ENCODE results near the gene KRT77. TPM values are rescaled to one million over a fixed set of nuclear protein-coding genes. Genes with fewer than 3 reads are reported as not detected.
"Not testable (repeated sequence)": the region's sequence is repeated elsewhere in the genome, so short reads cannot be mapped to it uniquely, and the experiment has no call there.

Gene KRT77
- total and polyA plus RNA-seq, 7 experiments from 2014 or later: 0.08 to 0.13 (median 0.10) TPM; not detected in 3

- intact Hi-C loops (cut with micrococcal nuclease): no loop called here
- Mint-ChIP-seq H3K9me3 (peaks cover 0 to 1% (median 0%) of the 10 kb centered on the region in 11 donors), H3K4me1 (peaks cover 7 to 35% (median 16%) of the 10 kb centered on the region in 7 donors), H3K4me3 (peak overlapping the region in 3 of 10 donors; percentile 20 to 77 (median 27)), H3K36me3 (no peaks in the 10 kb centered on the region), H3K27ac (peak overlapping the region in 2 of 9 donors; percentile 15 to 89), H3K27me3 (peaks cover 0 to 55% (median 13%) of the 10 kb centered on the region in 5 donors)
- no peaks in the 10 kb centered on the region for H3K36me3 ChIP-seq (ENCODE audit: control insufficient read depth in 2 of 3, insufficient read depth in 3 of 3, low read length in 3 of 3)
- no peaks in the 10 kb centered on the region for H3K27me3 ChIP-seq (ENCODE audit: control insufficient read depth in 2 of 2, insufficient read depth in 2 of 2, low read length in 2 of 2)
- POLR2A ChIA-PET: no interaction called here
- CTCF ChIA-PET: interaction anchor here (1.1 kb wide), 1 partner anchor 155 kb away, joined by 3 read pairs; no protein-coding TSS in a partner anchor
- H3K9me3 ChIP-seq (ENCODE audit: control insufficient read depth in 2 of 3, low read length in 3 of 3): no peaks in the 10 kb centered on the region
- H3K4me1 ChIP-seq (ENCODE audit: control insufficient read depth in 2 of 2, insufficient read depth in 2 of 2, low read length in 2 of 2): peaks cover 0 to 6% of the 10 kb centered on the region in 2 donors
- DNase-seq (no peak), ATAC-seq (no peak)
- H3K4me3 ChIP-seq (ENCODE audit: low read length): no peak overlapping the region
- no peak overlapping the region for H3K27ac ChIP-seq (ENCODE audit: low read depth, low read length)
These were observed 12.7 kb upstream of the KRT77 start for GRCh38 chr12:52716061-52716460.

- peaks cover 7 to 41% (median 16%) of the 10 kb centered on the region in 7 donors for H3K4me1 Mint-ChIP-seq
- no peaks in the 10 kb centered on the region for H3K36me3 Mint-ChIP-seq
- peaks cover 0 to 1% (median 0%) of the 10 kb centered on the region in 11 donors for H3K9me3 Mint-ChIP-seq
- no peak for DNase-seq
- ChIA-PET CTCF (interaction anchor here (1.1 kb wide), 1 partner anchor 155 kb away, joined by 3 read pairs; no protein-coding TSS in a partner anchor), POLR2A (interaction anchor here (0.9 kb wide), 1 partner anchor 23 kb away, joined by 4 read pairs; no protein-coding TSS in a partner anchor)
- H3K9me3 ChIP-seq (ENCODE audit: control insufficient read depth in 2 of 3, low read length in 3 of 3): no peaks in the 10 kb centered on the region
- peaks cover 0 to 6% of the 10 kb centered on the region in 2 donors for H3K4me1 ChIP-seq (ENCODE audit: control insufficient read depth in 2 of 2, insufficient read depth in 2 of 2, low read length in 2 of 2)
- H3K27ac ChIP-seq (ENCODE audit: low read depth, low read length): no peak overlapping the region
- peak overlapping the region in 2 of 9 donors; percentile 56 to 76 for H3K27ac Mint-ChIP-seq
- peak overlapping the region in 6 of 10 donors; percentile 59 to 87 (median 76) for H3K4me3 Mint-ChIP-seq
- intact Hi-C loops (cut with micrococcal nuclease): no loop called here
- no peak for ATAC-seq
- no peaks in the 10 kb centered on the region for H3K36me3 ChIP-seq (ENCODE audit: control insufficient read depth in 2 of 3, insufficient read depth in 3 of 3, low read length in 3 of 3)
- H3K4me3 ChIP-seq (ENCODE audit: low read length): no peak overlapping the region
- H3K27me3 Mint-ChIP-seq: peaks cover 0 to 55% (median 13%) of the 10 kb centered on the region in 5 donors
- no peaks in the 10 kb centered on the region for H3K27me3 ChIP-seq (ENCODE audit: control insufficient read depth in 2 of 2, insufficient read depth in 2 of 2, low read length in 2 of 2)
These were observed 12.1 kb upstream of the KRT77 start for GRCh38 chr12:52715416-52715815.

GRCh38 chr12:52714887-52715281 lies 11.6 kb upstream of the KRT77 start:
- H3K27me3 ChIP-seq (ENCODE audit: control insufficient read depth in 2 of 2, insufficient read depth in 2 of 2, low read length in 2 of 2): no peaks in the 10 kb centered on the region
- H3K27ac ChIP-seq (ENCODE audit: low read depth, low read length): no peak overlapping the region
- H3K4me1 ChIP-seq (ENCODE audit: control insufficient read depth in 2 of 2, insufficient read depth in 2 of 2, low read length in 2 of 2): peaks cover 0 to 6% of the 10 kb centered on the region in 2 donors
- POLR2A ChIA-PET: interaction anchor here (0.9 kb wide), 2 partner anchors 23 to 50 kb away, joined by 4 read pairs; no protein-coding TSS in a partner anchor
- Mint-ChIP-seq H3K4me3 (peak overlapping the region; percentile 11 to 87 (median 72)), H3K9me3 (peaks cover 0 to 1% (median 0%) of the 10 kb centered on the region in 11 donors), H3K36me3 (no peaks in the 10 kb centered on the region), H3K4me1 (peaks cover 7 to 46% (median 16%) of the 10 kb centered on the region in 7 donors), H3K27ac (peak overlapping the region in 4 of 9 donors; percentile 56 to 85 (median 70)), H3K27me3 (peaks cover 0 to 55% (median 13%) of the 10 kb centered on the region in 5 donors)
- H3K36me3 ChIP-seq (ENCODE audit: control insufficient read depth in 2 of 3, insufficient read depth in 3 of 3, low read length in 3 of 3): no peaks in the 10 kb centered on the region
- intact Hi-C loops (cut with micrococcal nuclease): loop anchor here in 1 of 2 donors (1.0 kb wide), 1 partner anchor 129 kb away; no protein-coding TSS in a partner anchor
- H3K4me3 ChIP-seq (ENCODE audit: low read length): no peak overlapping the region
- DNase-seq: no peak
- no peak for ATAC-seq
- CTCF ChIA-PET: interaction anchor here (0.9 kb wide), 1 partner anchor 25 kb away, joined by 4 read pairs; no protein-coding TSS in a partner anchor
- no peaks in the 10 kb centered on the region for H3K9me3 ChIP-seq (ENCODE audit: control insufficient read depth in 2 of 3, low read length in 3 of 3)

DNA sequence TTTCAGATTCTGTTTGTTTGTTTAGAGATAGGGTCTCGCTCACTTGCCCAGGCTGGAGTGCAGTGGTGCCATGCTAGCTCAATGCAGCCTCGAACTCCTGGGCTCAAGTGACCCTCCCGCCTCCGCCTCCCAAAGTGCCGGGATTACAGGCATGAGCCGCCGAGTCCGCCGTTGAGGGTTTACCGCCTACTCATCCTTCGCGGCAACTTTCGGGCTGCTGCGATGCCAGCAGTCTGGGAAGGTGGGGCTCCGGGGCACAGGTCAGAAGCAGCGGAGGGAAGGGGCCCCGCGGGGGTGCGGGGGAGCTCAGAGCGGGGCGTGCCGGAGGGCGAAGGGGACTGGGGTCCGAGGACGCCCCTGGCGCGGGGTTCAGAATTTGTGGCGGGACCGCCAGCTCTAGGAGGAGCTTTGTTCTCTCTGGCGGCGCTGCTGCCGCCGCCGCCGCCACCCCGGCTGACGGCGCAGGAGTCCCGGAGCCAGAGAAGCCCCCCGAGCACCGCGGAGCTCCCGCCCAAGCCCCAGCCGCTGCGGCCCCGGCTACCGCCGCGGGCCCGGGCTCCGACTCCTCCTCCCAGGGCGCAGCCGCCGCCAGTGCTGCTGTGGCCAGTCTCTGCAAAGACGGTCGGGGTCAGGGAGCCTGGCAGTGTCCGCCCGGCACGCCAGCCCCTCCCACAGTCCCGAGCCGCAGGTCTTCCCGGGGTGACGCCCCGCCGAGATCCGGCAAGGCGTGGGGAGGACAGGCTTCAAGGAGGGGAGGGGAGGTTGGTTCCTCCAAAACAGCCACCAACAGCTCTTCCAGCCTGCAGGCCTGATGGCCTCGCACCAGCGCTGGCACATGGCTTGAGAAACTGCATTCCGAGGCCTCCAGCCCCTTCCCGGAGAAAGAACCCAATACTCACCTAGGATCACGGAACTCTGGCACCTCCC lies 10.9 kb upstream of the KRT77 start:
- Mint-ChIP-seq H3K4me3 (peak overlapping the region; percentile 65 to 91 (median 84)), H3K9me3 (peaks cover 0 to 1% (median 0%) of the 10 kb centered on the region in 11 donors), H3K36me3 (no peaks in the 10 kb centered on the region), H3K27me3 (peaks cover 0 to 56% (median 13%) of the 10 kb centered on the region in 5 donors), H3K4me1 (peaks cover 7 to 49% (median 16%) of the 10 kb centered on the region in 7 donors), H3K27ac (peak overlapping the region in 7 of 9 donors; percentile 56 to 88 (median 77))
- peaks cover 0 to 8% of the 10 kb centered on the region in 2 donors for H3K4me1 ChIP-seq (ENCODE audit: control insufficient read depth in 2 of 2, insufficient read depth in 2 of 2, low read length in 2 of 2)
- peak; percentile 58 for ATAC-seq
- ChIA-PET CTCF (interaction anchor here (0.7 to 1.3 kb wide), 4 partner anchors 8 to 131 kb away, joined by 3 to 4 read pairs (median 4); no protein-coding TSS in a partner anchor), POLR2A (interaction anchor here (0.6 to 0.9 kb wide), 4 partner anchors 22 to 128 kb away, joined by 3 to 4 read pairs (median 4); no protein-coding TSS in a partner anchor)
- H3K36me3 ChIP-seq (ENCODE audit: control insufficient read depth in 2 of 3, insufficient read depth in 3 of 3, low read length in 3 of 3): no peaks in the 10 kb centered on the region
- intact Hi-C loops (cut with micrococcal nuclease): loop anchor here in 1 of 2 donors (1.0 kb wide), 1 partner anchor 128 kb away; no protein-coding TSS in a partner anchor
- peak in 8 of 9 donors; percentile 16 to 49 (median 35) for DNase-seq
- H3K27me3 ChIP-seq (ENCODE audit: control insufficient read depth in 2 of 2, insufficient read depth in 2 of 2, low read length in 2 of 2): no peaks in the 10 kb centered on the region
- no peak overlapping the region for H3K27ac ChIP-seq (ENCODE audit: low read depth, low read length)
- peak overlapping the region; percentile 40 for H3K4me3 ChIP-seq (ENCODE audit: low read length)
- H3K9me3 ChIP-seq (ENCODE audit: control insufficient read depth in 2 of 3, low read length in 3 of 3): no peaks in the 10 kb centered on the region

GRCh38 chr12:52712122-52712521 lies 8.8 kb upstream of the KRT77 start:
- intact Hi-C loops (cut with micrococcal nuclease); H3K9me3 Mint-ChIP-seq; H3K9me3 ChIP-seq (ENCODE audit: control insufficient read depth in 2 of 3, low read length in 3 of 3); H3K27ac ChIP-seq (ENCODE audit: low read depth, low read length); H3K27me3 ChIP-seq (ENCODE audit: control insufficient read depth in 2 of 2, insufficient read depth in 2 of 2, low read length in 2 of 2); DNase-seq; H3K27ac Mint-ChIP-seq; H3K4me3 ChIP-seq (ENCODE audit: low read length); ATAC-seq; H3K36me3 ChIP-seq (ENCODE audit: control insufficient read depth in 2 of 3, insufficient read depth in 3 of 3, low read length in 3 of 3); H3K36me3 Mint-ChIP-seq: not testable (repeated sequence)
- Mint-ChIP-seq H3K27me3 (peaks cover 0 to 54% (median 13%) of the 10 kb centered on the region in 5 donors), H3K4me1 (peaks cover 12 to 70% (median 37%) of the 10 kb centered on the region in 7 donors), H3K4me3 (peak overlapping the region in 2 of 10 donors; percentile 8 to 51)
- POLR2A ChIA-PET: interaction anchor here (7.7 kb wide), 1 partner anchor 22 kb away, joined by 43 read pairs; no protein-coding TSS in a partner anchor
- CTCF ChIA-PET: interaction anchor here (0.7 kb wide), 1 partner anchor 14 kb away, joined by 6 read pairs; no protein-coding TSS in a partner anchor
- peaks cover 0 to 29% of the 10 kb centered on the region in 2 donors for H3K4me1 ChIP-seq (ENCODE audit: control insufficient read depth in 2 of 2, insufficient read depth in 2 of 2, low read length in 2 of 2)

DNA sequence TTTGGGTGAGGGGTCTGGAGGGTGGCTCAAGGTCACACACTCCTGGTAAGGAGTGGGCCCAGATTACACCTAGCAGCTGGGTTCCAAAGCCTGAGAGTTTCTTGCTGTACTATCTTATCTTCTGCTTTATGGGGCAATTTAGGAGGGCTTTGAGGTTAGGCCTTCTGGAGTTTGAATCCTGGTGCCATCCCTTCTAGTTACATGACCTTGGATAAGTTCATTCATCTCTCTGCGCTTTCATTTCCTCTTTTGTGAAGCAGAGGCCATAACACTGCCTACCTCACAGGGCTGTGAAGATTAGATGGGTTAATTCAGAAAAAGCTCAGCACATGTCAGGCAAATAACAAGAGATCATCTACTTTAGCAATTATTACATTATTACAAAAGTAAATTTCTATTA lies 7.4 kb upstream of the KRT77 start:
- H3K36me3 Mint-ChIP-seq: no peaks in the 10 kb centered on the region
- Histone ChIP-seq H3K4me1 (ENCODE audit: control insufficient read depth in 2 of 2, insufficient read depth in 2 of 2, low read length in 2 of 2) (peaks cover 0 to 29% of the 10 kb centered on the region in 2 donors), H3K27me3 (ENCODE audit: control insufficient read depth in 2 of 2, insufficient read depth in 2 of 2, low read length in 2 of 2) (no peaks in the 10 kb centered on the region), H3K9me3 (ENCODE audit: control insufficient read depth in 2 of 3, low read length in 3 of 3) (no peaks in the 10 kb centered on the region), H3K36me3 (ENCODE audit: control insufficient read depth in 2 of 3, insufficient read depth in 3 of 3, low read length in 3 of 3) (no peaks in the 10 kb centered on the region), H3K27ac (ENCODE audit: low read depth, low read length) (no peak overlapping the region), H3K4me3 (ENCODE audit: low read length) (no peak overlapping the region)
- H3K4me1 Mint-ChIP-seq: peaks cover 12 to 79% (median 48%) of the 10 kb centered on the region in 7 donors
- peak overlapping the region in 2 of 9 donors; percentile 0 to 28 for H3K27ac Mint-ChIP-seq
- ATAC-seq (no peak), DNase-seq (no peak)
- ChIA-PET CTCF (interaction anchor here (0.7 to 1.2 kb wide), 6 partner anchors 19 to 131 kb away, joined by 3 to 6 read pairs (median 4); no protein-coding TSS in a partner anchor), POLR2A (interaction anchor here (0.6 to 7.7 kb wide), 2 partner anchors 12 to 21 kb away, joined by 3 to 43 read pairs; no protein-coding TSS in a partner anchor)
- H3K27me3 Mint-ChIP-seq: peaks cover 0 to 43% (median 13%) of the 10 kb centered on the region in 5 donors
- peaks cover 0 to 1% (median 0%) of the 10 kb centered on the region in 11 donors for H3K9me3 Mint-ChIP-seq
- intact Hi-C loops (cut with micrococcal nuclease): no loop called here
- no peak overlapping the region for H3K4me3 Mint-ChIP-seq
